AG09309 (cell line): ENCODE data around the gene TMPO.
"Not testable (repeated sequence)": the region's sequence is repeated elsewhere in the genome, so short reads cannot be mapped to it uniquely, and the experiment has no call there.

Source experiments
- DNase-seq: peaks from one replicate; pipeline ENCODE4 v3.0.0-alpha.2; 2010; ENCODE audit warnings: low read depth
- H3K4me3 ChIP-seq: 2 replicates; pipeline ENCODE4 v1.5.1; 2011; ENCODE audit warnings: mild to moderate bottlenecking, low read depth, low read length, moderate library complexity; ENCODE audit not compliant: control insufficient read depth
- CTCF ChIP-seq: IDR thresholded peaks from 2 replicates; pipeline ENCODE4 v1.5.1; 2011; ENCODE audit warnings: mild to moderate bottlenecking, low read depth, low read length, inconsistent platforms; ENCODE audit not compliant: insufficient read depth, control insufficient read depth; ENCODE audit errors: missing control alignments

TMPO gene

GRCh38 chr12:98559666-98560065 is 44.3 kb downstream of the TMPO start:
- H3K4me3 ChIP-seq, result no peak overlapping the region
- no peak for TF ChIP-seq CTCF
- DNase-seq, result no peak

GRCh38 chr12:98561846-98562245 is 46.5 kb downstream of the TMPO start:
- no peak for DNase-seq
- no peak overlapping the region for H3K4me3 ChIP-seq
- TF ChIP-seq CTCF, result no peak

- no peak for DNase-seq
- peak; percentile 15 for TF ChIP-seq CTCF
- H3K4me3 ChIP-seq, result no peak overlapping the region
Measured at GRCh38 chr12:98572010-98572409, 56.6 kb downstream of the TMPO start.

GRCh38 chr12:98574110-98574509 is 58.7 kb downstream of the TMPO start:
- no peak overlapping the region for H3K4me3 ChIP-seq
- DNase-seq, result no peak
- no peak for TF ChIP-seq CTCF

- no peak for TF ChIP-seq CTCF
- no peak overlapping the region for H3K4me3 ChIP-seq
- no peak for DNase-seq
Measured at GRCh38 chr12:98575013-98575412, 59.6 kb downstream of the TMPO start.

- H3K4me3 ChIP-seq, DNase-seq: not testable (repeated sequence)
Measured at GRCh38 chr12:98576795-98577194, 61.4 kb downstream of the TMPO start.

- no peak for TF ChIP-seq CTCF
- no peak overlapping the region for H3K4me3 ChIP-seq
- DNase-seq, result no peak
Measured at GRCh38 chr12:98578392-98578791, 63.0 kb downstream of the TMPO start.
